Neural progenitor cell (in vitro differentiated cells): ENCODE measurements around the gene CREB3L2. TPM values are rescaled to one million over a fixed set of nuclear protein-coding genes. Genes with fewer than 3 reads are reported as not detected.

Source experiments
- DNase-seq: peaks from one replicate; pipeline ENCODE4 v3.0.0-alpha.2; 2016; ENCODE audit warnings: low spot score
- H2AFZ ChIP-seq: fragments of 200-600 bp; sonication (generic); replicated peaks from 2 replicates; pipeline ENCODE4 v1.6.1; 2016; ENCODE audit warnings: antibody characterized with exemption
- H3F3A ChIP-seq: fragments of 200-600 bp; sonication (generic); 2 replicates; pipeline ENCODE4 v1.6.1; 2016; ENCODE audit warnings: antibody characterized with exemption, low read depth
- H3K27ac ChIP-seq: fragments of 200-600 bp; sonication (generic); 2 replicates; pipeline ENCODE4 v1.5.1; 2016; ENCODE audit warnings: mild to moderate bottlenecking
- H3K27me3 ChIP-seq: fragments of 200-600 bp; sonication (generic); 2 replicates; pipeline ENCODE4 v1.6.1; 2016; ENCODE audit warnings: mild to moderate bottlenecking, moderate library complexity
- H3K36me3 ChIP-seq: fragments of 200-600 bp; sonication (generic); 2 replicates; pipeline ENCODE4 v1.5.1; 2016
- H3K4me1 ChIP-seq: fragments of 200-600 bp; sonication (generic); 2 replicates; pipeline ENCODE4 v1.6.1; 2016; ENCODE audit warnings: mixed run types
- H3K4me2 ChIP-seq: fragments of 200-600 bp; sonication (generic); 2 replicates; pipeline ENCODE4 v1.6.1; 2016
- H3K4me3 ChIP-seq: fragments of 200-600 bp; sonication (generic); 2 replicates; pipeline ENCODE4 v1.5.1; 2016
- H3K79me2 ChIP-seq: fragments of 200-600 bp; sonication (generic); 2 replicates; pipeline ENCODE4 v1.6.1; 2016; ENCODE audit warnings: low read depth
- H3K9ac ChIP-seq: fragments of 200-600 bp; sonication (generic); 2 replicates; pipeline ENCODE4 v1.6.1; 2016
- H3K9me3 ChIP-seq: fragments of 200-600 bp; sonication (generic); 2 replicates; pipeline ENCODE4 v1.5.1; 2016; ENCODE audit warnings: low read depth
- H4K20me1 ChIP-seq: fragments of 200-600 bp; sonication (generic); 2 replicates; pipeline ENCODE4 v1.6.1; 2016; ENCODE audit warnings: low read depth
- H3K27ac Mint-ChIP-seq: 3 replicates; pipeline ENCODE4 v1.8.0; 2021; ENCODE audit warnings: mixed read lengths
- H3K27me3 Mint-ChIP-seq: 2 replicates; pipeline ENCODE4 v1.8.0; 2022; ENCODE audit warnings: low read depth, mild to moderate bottlenecking, inconsistent platforms, moderate library complexity, mixed read lengths; ENCODE audit not compliant: insufficient read depth
- H3K36me3 Mint-ChIP-seq: 3 replicates; pipeline ENCODE4 v1.8.0; 2021; ENCODE audit warnings: mixed read lengths
- H3K4me1 Mint-ChIP-seq: 3 replicates; pipeline ENCODE4 v1.8.0; 2021; ENCODE audit warnings: mixed read lengths
- H3K4me3 Mint-ChIP-seq: 3 replicates; pipeline ENCODE4 v1.8.0; 2021; ENCODE audit warnings: mild to moderate bottlenecking, moderate library complexity, mixed read lengths
- H3K9me3 Mint-ChIP-seq: 3 replicates; pipeline ENCODE4 v1.8.0; 2020; ENCODE audit warnings: mixed read lengths
- EZH2 ChIP-seq: fragments of 200-600 bp; sonication (generic); IDR thresholded peaks from 2 replicates; pipeline ENCODE4 v1.6.1; 2017; ENCODE audit warnings: antibody characterized with exemption, mild to moderate bottlenecking, moderate library complexity
- EZH2phosphoT487 ChIP-seq: fragments of 200-600 bp; sonication (generic); IDR thresholded peaks from 2 replicates; pipeline ENCODE4 v1.6.1; 2017; ENCODE audit warnings: antibody characterized with exemption
- total RNA-seq: library from RNA; depleted of rRNA; stranded (reverse); fragments of >200 nt; gene quantifications from 2 replicates; pipeline ENCODE4 v1.2.3, GENCODE V29; 2015; ENCODE audit warnings: low replicate concordance
- TF ChIP-seq, protein P1 (sequence below): fragments of 200-600 bp; sonication (generic); IDR thresholded peaks from 2 replicates; pipeline ENCODE4 v1.5.1; 2017; ENCODE audit warnings: antibody characterized with exemption, mild to moderate bottlenecking

The CREB3L2 gene
- total RNA-seq, 1 donor from 2014 or later = 9.9 TPM

DNA sequence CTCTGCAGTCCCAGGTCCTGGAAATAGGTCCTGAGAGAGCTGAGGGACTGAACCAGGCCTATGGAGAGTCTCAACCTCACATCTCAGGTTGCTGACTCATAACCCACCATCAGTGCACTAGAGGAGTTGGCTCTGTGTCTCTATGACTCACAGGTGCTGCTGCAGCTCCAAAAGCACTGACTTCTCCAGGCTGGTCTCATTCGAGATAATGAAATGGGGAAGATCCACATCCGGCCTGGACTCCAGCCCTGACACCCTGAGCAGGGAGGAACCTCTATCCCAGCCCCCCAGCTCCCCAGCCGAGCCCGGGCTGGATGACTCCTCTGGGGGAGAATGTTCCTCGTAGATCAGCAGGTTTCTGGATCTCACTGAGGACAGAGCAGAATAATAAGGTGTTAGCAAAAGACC is 119.6 kb downstream of the CREB3L2 start:
- Histone ChIP-seq H3K4me2 (no peak overlapping the region), H3K4me1 (peaks cover 54% of the 10 kb centered on the region), H3K27me3 (no peaks in the 10 kb centered on the region), H3K9ac (no peak overlapping the region), H3F3A (peaks cover 60% of the 10 kb centered on the region), H3K27ac (no peak overlapping the region), H2AFZ (no peak overlapping the region), H3K79me2 (no peaks in the 10 kb centered on the region), H3K4me3 (no peak overlapping the region), H4K20me1 (no peaks in the 10 kb centered on the region), H3K36me3 (peaks cover 5% of the 10 kb centered on the region), H3K9me3 (no peaks in the 10 kb centered on the region)
- no peak overlapping the region for H3K27ac Mint-ChIP-seq
- peaks cover 9% of the 10 kb centered on the region for H3K27me3 Mint-ChIP-seq
- DNase-seq = no peak
- peaks cover 50% of the 10 kb centered on the region for H3K4me1 Mint-ChIP-seq
- no peak overlapping the region for H3K4me3 Mint-ChIP-seq
- peaks cover 62% of the 10 kb centered on the region for H3K36me3 Mint-ChIP-seq
- TF ChIP-seq EZH2phosphoT487 (no peak), EZH2 (no peak)
- TF ChIP-seq, protein P1, sequence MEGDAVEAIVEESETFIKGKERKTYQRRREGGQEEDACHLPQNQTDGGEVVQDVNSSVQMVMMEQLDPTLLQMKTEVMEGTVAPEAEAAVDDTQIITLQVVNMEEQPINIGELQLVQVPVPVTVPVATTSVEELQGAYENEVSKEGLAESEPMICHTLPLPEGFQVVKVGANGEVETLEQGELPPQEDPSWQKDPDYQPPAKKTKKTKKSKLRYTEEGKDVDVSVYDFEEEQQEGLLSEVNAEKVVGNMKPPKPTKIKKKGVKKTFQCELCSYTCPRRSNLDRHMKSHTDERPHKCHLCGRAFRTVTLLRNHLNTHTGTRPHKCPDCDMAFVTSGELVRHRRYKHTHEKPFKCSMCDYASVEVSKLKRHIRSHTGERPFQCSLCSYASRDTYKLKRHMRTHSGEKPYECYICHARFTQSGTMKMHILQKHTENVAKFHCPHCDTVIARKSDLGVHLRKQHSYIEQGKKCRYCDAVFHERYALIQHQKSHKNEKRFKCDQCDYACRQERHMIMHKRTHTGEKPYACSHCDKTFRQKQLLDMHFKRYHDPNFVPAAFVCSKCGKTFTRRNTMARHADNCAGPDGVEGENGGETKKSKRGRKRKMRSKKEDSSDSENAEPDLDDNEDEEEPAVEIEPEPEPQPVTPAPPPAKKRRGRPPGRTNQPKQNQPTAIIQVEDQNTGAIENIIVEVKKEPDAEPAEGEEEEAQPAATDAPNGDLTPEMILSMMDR = no peak
- H3K9me3 Mint-ChIP-seq = peaks cover 7% of the 10 kb centered on the region

DNA sequence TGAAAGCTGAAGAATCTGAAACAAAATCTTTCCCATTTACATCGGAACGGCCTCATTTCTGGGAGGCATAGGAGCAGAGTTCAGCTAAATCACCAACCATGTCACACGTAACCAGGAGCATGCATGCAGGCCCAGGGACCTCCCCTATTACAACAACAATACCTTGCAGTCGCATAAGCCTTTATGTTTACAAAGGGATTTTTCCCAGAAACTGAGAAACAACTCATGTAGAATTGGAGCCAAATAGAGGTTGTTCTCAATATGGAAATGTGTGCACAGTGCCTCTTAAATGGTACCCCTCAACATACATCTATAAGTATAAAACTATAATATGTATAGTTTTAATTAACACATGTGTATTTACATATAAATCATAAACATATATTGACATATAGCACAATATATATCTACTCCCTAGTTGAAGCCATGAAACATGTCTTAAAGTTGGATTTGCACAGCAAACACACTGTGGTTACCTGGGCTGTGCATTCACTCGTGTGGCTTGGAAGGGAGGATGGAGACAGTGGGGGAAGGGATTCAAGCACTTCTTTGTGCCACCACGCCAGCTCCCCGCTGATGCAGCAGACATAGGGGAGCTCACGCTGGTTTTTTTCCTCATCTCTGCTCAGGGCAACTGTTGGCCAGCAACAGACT is 120.2 kb downstream of the CREB3L2 start:
- no peak overlapping the region for H3K27ac Mint-ChIP-seq
- Histone ChIP-seq H3K4me2 (no peak overlapping the region), H3K27ac (no peak overlapping the region), H3K36me3 (peaks cover 5% of the 10 kb centered on the region), H3F3A (peaks cover 57% of the 10 kb centered on the region), H4K20me1 (no peaks in the 10 kb centered on the region), H2AFZ (no peak overlapping the region), H3K4me1 (peaks cover 51% of the 10 kb centered on the region), H3K9ac (no peak overlapping the region), H3K27me3 (no peaks in the 10 kb centered on the region), H3K9me3 (no peaks in the 10 kb centered on the region), H3K4me3 (no peak overlapping the region), H3K79me2 (no peaks in the 10 kb centered on the region)
- H3K4me3 Mint-ChIP-seq = no peak overlapping the region
- DNase-seq = no peak
- H3K4me1 Mint-ChIP-seq = peaks cover 50% of the 10 kb centered on the region
- peaks cover 7% of the 10 kb centered on the region for H3K9me3 Mint-ChIP-seq
- peaks cover 64% of the 10 kb centered on the region for H3K36me3 Mint-ChIP-seq
- H3K27me3 Mint-ChIP-seq = peaks cover 9% of the 10 kb centered on the region
- TF ChIP-seq EZH2 = no peak
- TF ChIP-seq, protein P1 = no peak
- no peak for TF ChIP-seq EZH2phosphoT487

DNA sequence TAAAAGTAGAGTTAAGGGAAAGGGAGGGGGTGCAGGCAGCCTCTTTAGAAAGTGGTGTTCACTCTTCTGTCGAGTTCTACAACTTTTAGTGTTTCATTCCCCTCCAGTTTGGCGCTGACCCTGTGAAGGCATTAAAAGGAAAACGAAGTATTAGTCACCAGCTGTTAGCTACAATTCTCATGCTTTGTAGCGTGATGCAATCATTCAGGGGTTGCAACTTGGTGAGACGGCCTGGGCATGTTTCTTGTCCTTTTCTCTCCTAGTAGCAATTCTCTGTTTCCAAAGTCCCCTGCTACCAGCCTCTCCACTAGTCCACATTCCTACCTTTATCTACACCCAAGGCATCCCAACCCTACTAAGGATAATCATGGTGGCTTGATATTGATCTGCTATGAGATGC is 121.5 kb downstream of the CREB3L2 start:
- Mint-ChIP-seq H3K4me1 (peaks cover 53% of the 10 kb centered on the region), H3K27me3 (peaks cover 9% of the 10 kb centered on the region), H3K27ac (no peak overlapping the region), H3K4me3 (no peak overlapping the region), H3K9me3 (peaks cover 7% of the 10 kb centered on the region), H3K36me3 (peaks cover 74% of the 10 kb centered on the region)
- DNase-seq = no peak
- peaks cover 46% of the 10 kb centered on the region for H3F3A ChIP-seq
- H3K27ac ChIP-seq = no peak overlapping the region
- no peak overlapping the region for H3K4me2 ChIP-seq
- H3K4me1 ChIP-seq = peaks cover 38% of the 10 kb centered on the region
- H2AFZ ChIP-seq = no peak overlapping the region
- no peak overlapping the region for H3K4me3 ChIP-seq
- H3K36me3 ChIP-seq = peaks cover 5% of the 10 kb centered on the region
- H3K9ac ChIP-seq = no peak overlapping the region
- H3K9me3 ChIP-seq = no peaks in the 10 kb centered on the region
- H3K27me3 ChIP-seq = no peaks in the 10 kb centered on the region
- TF ChIP-seq, protein P1 = no peak
- TF ChIP-seq EZH2phosphoT487 (no peak), EZH2 (no peak)
- H4K20me1 ChIP-seq = no peaks in the 10 kb centered on the region
- no peaks in the 10 kb centered on the region for H3K79me2 ChIP-seq
